Keratinocyte (primary cell): ENCODE data around the gene CTNND2. TPM values are rescaled to one million over a fixed set of nuclear protein-coding genes. Genes with fewer than 3 reads are reported as not detected.

Experiments used
- DNase-seq: peaks from one replicate; pipeline ENCODE4 v3.0.0-alpha.2; 2011; ENCODE audit warnings: low read depth, missing footprints, low spot score
- FAIRE-seq: peaks from 2 replicates; lab custom pipeline; 2011; peaks lifted over from hg19 to GRCh38; lab: Jason Lieb, UNC
- H2AFZ ChIP-seq: 2 replicates; pipeline ENCODE4 v1.6.0; 2012; ENCODE audit warnings: low read length, control low read depth, inconsistent platforms; ENCODE audit not compliant: control insufficient read depth
- H3K27ac ChIP-seq: 2 replicates; pipeline ENCODE4 v1.5.1; 2011; ENCODE audit warnings: low read length; ENCODE audit not compliant: control insufficient read depth, insufficient read depth
- H3K27me3 ChIP-seq: 3 replicates; pipeline ENCODE4 v1.6.0; 2011; ENCODE audit warnings: low read length; ENCODE audit not compliant: control insufficient read depth, insufficient read depth; ENCODE audit errors: extremely low read depth
- H3K36me3 ChIP-seq, 2 experiments: 2 replicates in 1 of 2; 3 replicates in 1 of 2; pipeline ENCODE4 v1.5.1; 2011; ENCODE audit warnings: low read length in 2 of 2, mild to moderate bottlenecking in 1 of 2; ENCODE audit not compliant: control insufficient read depth in 2 of 2, insufficient read depth in 2 of 2; ENCODE audit errors: extremely low read depth in 1 of 2
- H3K4me1 ChIP-seq: 3 replicates; pipeline ENCODE4 v1.5.1; 2011; ENCODE audit warnings: low read length; ENCODE audit not compliant: control insufficient read depth, insufficient read depth; ENCODE audit errors: extremely low read depth
- H3K4me2 ChIP-seq: 3 replicates; pipeline ENCODE4 v1.6.0; 2011; ENCODE audit warnings: low read depth, low read length; ENCODE audit not compliant: control insufficient read depth, insufficient read depth; ENCODE audit errors: extremely low read depth
- H3K4me3 ChIP-seq, 3 experiments: fragments of 200-600 bp in 1 of 3; sonication (generic) in 1 of 3; 2 replicates in 2 of 3; 3 replicates in 1 of 3; pipeline ENCODE4 v1.5.1; 2011 to 2016; ENCODE audit warnings: low read length in 3 of 3, mild to moderate bottlenecking in 3 of 3, control low read depth in 2 of 3, inconsistent platforms in 1 of 3, low read depth in 1 of 3, mixed read lengths in 1 of 3, mixed run types in 1 of 3, moderate library complexity in 1 of 3; ENCODE audit not compliant: control insufficient read depth in 2 of 3, insufficient read depth in 2 of 3; ENCODE audit errors: extremely low read depth in 1 of 3
- H3K79me2 ChIP-seq: 2 replicates; pipeline ENCODE4 v1.6.0; 2012; ENCODE audit warnings: low read length; ENCODE audit not compliant: control insufficient read depth, insufficient read depth
- H3K9ac ChIP-seq: 3 replicates; pipeline ENCODE4 v1.6.0; 2011; ENCODE audit warnings: low read length; ENCODE audit not compliant: control insufficient read depth, insufficient read depth; ENCODE audit errors: extremely low read depth
- H3K9me1 ChIP-seq: 3 replicates; pipeline ENCODE4 v1.6.0; 2011; ENCODE audit warnings: low read length; ENCODE audit not compliant: control insufficient read depth, insufficient read depth; ENCODE audit errors: extremely low read depth
- H3K9me3 ChIP-seq: 2 replicates; pipeline ENCODE4 v1.5.1; 2012; ENCODE audit warnings: low read depth, low read length; ENCODE audit not compliant: control insufficient read depth
- H4K20me1 ChIP-seq: 3 replicates; pipeline ENCODE4 v1.6.0; 2011; ENCODE audit warnings: low read length; ENCODE audit not compliant: control insufficient read depth, insufficient read depth; ENCODE audit errors: extremely low read depth
- CTCF ChIP-seq, 3 experiments: IDR thresholded peaks in 1 of 3; conservative IDR thresholded peaks in 1 of 3; optimal IDR thresholded peaks in 1 of 3; 2 replicates in 2 of 3; 3 replicates in 1 of 3; pipeline versions ENCODE3 to v1.5.1; 2011; ENCODE audit warnings: low read length in 3 of 3, mild to moderate bottlenecking in 3 of 3, moderate library complexity in 2 of 3, control low read depth in 1 of 3, inconsistent platforms in 1 of 3; ENCODE audit not compliant: insufficient read depth in 2 of 3; ENCODE audit errors: extremely low read depth in 1 of 3
- EZH2 ChIP-seq: IDR thresholded peaks from one replicate; pipeline ENCODE4 v1.6.1; 2012; ENCODE audit warnings: inconsistent platforms, mild to moderate bottlenecking, low read length, moderate library complexity
- dilution Hi-C: fragments of 300-500 bp; cut with MboI; formaldehyde crosslinking; loops from one replicate; pipeline ENCODE4 v1.7.0; 2020; ENCODE audit warnings: low sequenced_read_pairs; ENCODE audit not compliant: extremely low pct_ligation_motif_present
- polyA plus RNA-seq, 5 experiments: library from polyadenylated mRNA; depleted of rRNA in 3 of 5; stranded (reverse) in 3 of 5; stranded (forward) in 1 of 5; unstranded in 1 of 5; fragments of >200 nt; gene quantifications; 1 replicate in 1 of 5; 2 replicates in 3 of 5; 3 replicates in 1 of 5; pipeline versions ENCODE4 v1.2.1 to v1.2.3, GENCODE V29; 2011 to 2012; ENCODE audit warnings: missing spikeins in 2 of 5, low read depth in 1 of 5, low replicate concordance in 1 of 5

CTNND2 gene
- polyA plus RNA-seq, 1 donor (not counting 4 experiments of a cell fraction or from before 2014, with no cell fraction given) = not detected

GRCh38 chr5:11027660-11028059, 876.6 kb downstream of the CTNND2 start:
- no peaks in the 10 kb centered on the region for H3K27me3 ChIP-seq
- no peak overlapping the region for H3K27ac ChIP-seq
- FAIRE-seq (no peak), DNase-seq (no peak)
- H3K9me3 ChIP-seq = no peaks in the 10 kb centered on the region
- H3K36me3 ChIP-seq = no peaks in the 10 kb centered on the region
- H3K4me3 ChIP-seq = no peak overlapping the region
- dilution Hi-C loops = no loop called here
- H3K79me2 ChIP-seq = no peaks in the 10 kb centered on the region
- TF ChIP-seq CTCF (optimal IDR thresholded peaks at IDR 0.05 in 1 of 3, IDR thresholded peaks at IDR 0.05 in 1 of 3, conservative IDR thresholded peaks at IDR 0.05 in 1 of 3; ENCODE audit: extremely low read depth in 1 of 3, insufficient read depth in 2 of 3, low read length in 3 of 3) = no peak
- TF ChIP-seq EZH2 = no peak
- H2AFZ ChIP-seq = no peak overlapping the region
- H3K9me1 ChIP-seq = no peaks in the 10 kb centered on the region
- H3K4me1 ChIP-seq = no peaks in the 10 kb centered on the region
- H3K9ac ChIP-seq = no peak overlapping the region
- no peak overlapping the region for H3K4me2 ChIP-seq
- H4K20me1 ChIP-seq = no peaks in the 10 kb centered on the region

GRCh38 chr5:11026543-11026942, 877.7 kb downstream of the CTNND2 start:
- no peaks in the 10 kb centered on the region for H3K79me2 ChIP-seq
- no peak for FAIRE-seq
- H3K36me3 ChIP-seq = no peaks in the 10 kb centered on the region
- H2AFZ ChIP-seq = no peak overlapping the region
- H3K4me2 ChIP-seq = no peak overlapping the region
- H3K9me1 ChIP-seq = no peaks in the 10 kb centered on the region
- TF ChIP-seq CTCF (optimal IDR thresholded peaks at IDR 0.05 in 1 of 3, IDR thresholded peaks at IDR 0.05 in 1 of 3, conservative IDR thresholded peaks at IDR 0.05 in 1 of 3; ENCODE audit: extremely low read depth in 1 of 3, insufficient read depth in 2 of 3, low read length in 3 of 3) = no peak
- no peak for TF ChIP-seq EZH2
- H3K4me3 ChIP-seq = no peak overlapping the region
- no peak overlapping the region for H3K9ac ChIP-seq
- H4K20me1 ChIP-seq = no peaks in the 10 kb centered on the region
- H3K9me3 ChIP-seq = no peaks in the 10 kb centered on the region
- no peak overlapping the region for H3K27ac ChIP-seq
- dilution Hi-C loops = no loop called here
- DNase-seq = no peak
- H3K27me3 ChIP-seq = no peaks in the 10 kb centered on the region
- H3K4me1 ChIP-seq = no peaks in the 10 kb centered on the region
